Measurements from ENCODE around the gene MIPEP.

Gene MIPEP

DNA sequence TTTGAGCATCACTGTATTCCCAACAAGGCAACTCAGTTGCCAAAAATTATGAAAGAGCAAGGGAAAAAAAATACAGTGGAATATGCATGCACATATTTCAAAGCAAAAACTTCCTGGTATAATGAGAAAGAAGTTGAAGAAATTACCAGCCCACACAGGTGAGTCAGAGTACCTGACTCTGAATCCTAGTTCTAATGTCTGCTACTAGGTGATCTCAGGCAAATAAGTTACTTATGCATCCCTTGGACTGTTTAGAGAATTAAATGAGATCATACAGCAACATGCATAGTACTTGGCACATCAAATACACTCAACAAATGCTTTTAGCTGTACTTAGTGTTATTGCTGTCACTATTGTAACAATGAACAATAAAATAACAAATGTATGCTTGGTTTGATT, 144.9 kb downstream of the MIPEP start:
- no peak for DNase-seq

DNA sequence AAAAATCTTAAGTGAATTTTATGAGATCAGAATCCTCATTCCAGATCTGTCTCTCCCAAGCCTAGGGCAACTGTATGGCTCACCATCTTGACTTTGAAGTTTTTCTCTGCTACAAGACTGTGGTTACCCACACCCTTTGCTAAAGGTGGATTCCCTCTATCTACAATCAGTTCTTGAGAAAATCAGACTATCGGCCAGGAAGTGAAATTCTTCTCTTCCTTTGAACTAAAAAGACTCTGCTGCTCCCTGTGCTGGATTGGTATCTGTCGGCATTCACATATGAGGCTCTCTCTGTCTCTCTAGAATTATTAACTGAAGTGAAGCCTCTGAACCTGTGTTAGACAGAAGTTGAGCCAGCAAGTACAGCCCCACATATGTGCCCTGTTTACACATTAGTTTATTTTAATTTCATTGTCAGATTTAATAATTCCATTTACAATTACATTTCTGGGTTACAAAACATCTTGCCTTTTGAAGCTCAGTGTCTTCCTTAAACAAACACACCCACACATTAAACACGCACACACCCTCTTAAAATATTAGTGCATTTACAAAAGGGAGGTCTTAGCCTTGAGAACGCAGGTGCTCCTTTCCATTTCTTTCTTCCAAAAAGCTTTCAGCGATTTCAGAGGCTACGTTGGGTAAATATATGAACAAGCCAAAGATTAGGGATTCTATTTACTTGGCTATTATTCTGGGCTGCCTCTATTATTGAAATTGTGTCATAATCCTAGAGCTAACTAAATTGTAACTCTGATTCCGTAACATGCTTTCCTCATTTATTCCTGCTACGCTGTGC, 145.7 kb downstream of the MIPEP start:
- peak in 2 of 5 donors; percentile 1 to 43 for DNase-seq

GRCh38 chr13:23741879-23742510, 147.2 kb downstream of the MIPEP start:
- DNase-seq, result no peak

- no peak for DNase-seq
These were observed 149.2 kb downstream of the MIPEP start for GRCh38 chr13:23740002-23740401.

- no peak for DNase-seq
These were observed 149.6 kb downstream of the MIPEP start for GRCh38 chr13:23739596-23739995.

DNA sequence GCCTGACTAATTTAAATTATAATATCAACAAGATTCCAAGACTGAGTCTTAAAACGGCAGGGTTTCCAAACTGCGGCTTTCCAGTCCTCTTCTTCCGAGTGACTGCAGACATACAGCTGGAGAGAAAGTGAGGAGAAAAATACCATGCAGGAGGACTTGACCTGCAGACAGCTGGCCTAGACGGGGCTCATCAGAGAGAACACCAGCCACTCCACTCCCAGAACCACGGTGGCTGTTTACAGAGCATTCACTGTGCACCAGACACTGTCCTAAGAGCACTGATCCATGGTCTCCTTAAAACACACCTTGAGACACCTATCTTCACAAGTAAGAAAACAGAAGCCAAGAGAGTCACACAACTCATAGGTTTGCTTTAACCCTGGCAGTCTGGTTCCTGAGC, 152.7 kb downstream of the MIPEP start:
- no peak for DNase-seq

GRCh38 chr13:23735329-23735728, 153.9 kb downstream of the MIPEP start:
- DNase-seq, result no peak

GRCh38 chr13:23731709-23732108, 157.5 kb downstream of the MIPEP start:
- no peak for DNase-seq

DNA sequence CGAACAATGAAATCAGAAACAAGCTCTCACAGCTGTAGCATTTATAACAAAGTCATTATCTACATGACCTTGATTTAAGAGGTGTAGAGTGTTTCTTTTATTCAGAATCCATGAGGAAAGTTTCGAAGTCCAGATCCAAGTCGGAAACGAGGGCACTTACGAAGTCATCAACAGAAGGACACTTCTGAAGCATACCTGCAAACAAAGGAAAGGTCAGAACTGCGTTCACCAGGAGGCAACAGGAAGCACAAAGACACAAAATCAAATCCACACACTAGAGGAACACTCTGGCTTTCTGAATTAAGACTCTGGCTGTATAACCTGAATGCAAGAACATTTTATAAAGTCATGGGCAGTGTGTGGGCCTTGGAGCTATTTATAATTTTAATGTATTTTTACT, 158.9 kb downstream of the MIPEP start:
- DNase-seq, result no peak

GRCh38 chr13:23729531-23729930, 159.7 kb downstream of the MIPEP start:
- DNase-seq, result no peak

- DNase-seq, result no peak
These were observed 160.4 kb downstream of the MIPEP start for GRCh38 chr13:23728807-23729206.

DNA sequence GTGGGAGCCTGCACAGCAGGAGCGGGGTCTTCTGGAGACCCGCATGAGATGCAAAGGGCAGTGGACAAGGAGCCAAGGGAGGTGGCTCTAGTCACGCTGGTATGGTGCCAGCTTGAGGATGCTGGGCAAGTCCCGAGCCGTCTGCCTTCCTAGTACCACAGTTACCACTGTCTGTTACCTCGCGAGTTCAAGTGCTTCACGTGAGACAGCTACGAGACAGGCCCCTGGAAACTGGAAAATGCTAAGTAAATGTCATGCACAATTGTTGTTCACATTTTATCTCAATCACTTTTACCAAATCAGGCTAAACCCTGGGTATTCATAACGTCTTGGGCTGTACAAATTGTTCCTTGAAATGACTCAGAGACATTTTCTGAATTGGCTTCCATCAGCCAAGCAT, 163.3 kb downstream of the MIPEP start:
- no peak for DNase-seq

- DNase-seq, result no peak
These were observed 164.8 kb downstream of the MIPEP start for GRCh38 chr13:23724196-23724970.

DNA sequence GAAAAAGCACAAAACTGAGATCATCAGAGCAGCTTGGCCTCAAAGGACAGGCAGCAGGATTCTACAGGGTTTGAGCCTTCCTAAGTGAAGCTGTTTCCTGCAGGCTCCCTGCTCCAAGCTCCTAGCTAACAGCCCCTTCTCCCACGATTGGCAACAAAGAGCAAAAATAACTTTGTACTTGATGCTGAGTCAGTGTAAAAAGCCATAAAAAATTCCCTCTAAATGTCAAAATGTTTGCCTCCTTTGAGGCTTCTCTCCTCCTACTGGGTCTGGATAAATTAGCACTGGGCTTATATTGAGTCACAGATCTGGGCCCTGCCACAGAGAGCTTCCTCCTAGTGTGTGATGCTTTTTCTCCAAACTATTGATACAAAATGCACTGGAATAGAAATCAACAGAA, 165.7 kb downstream of the MIPEP start:
- DNase-seq, result no peak

- no peak for DNase-seq
These were observed 166.3 kb downstream of the MIPEP start for GRCh38 chr13:23722726-23723453.

DNA sequence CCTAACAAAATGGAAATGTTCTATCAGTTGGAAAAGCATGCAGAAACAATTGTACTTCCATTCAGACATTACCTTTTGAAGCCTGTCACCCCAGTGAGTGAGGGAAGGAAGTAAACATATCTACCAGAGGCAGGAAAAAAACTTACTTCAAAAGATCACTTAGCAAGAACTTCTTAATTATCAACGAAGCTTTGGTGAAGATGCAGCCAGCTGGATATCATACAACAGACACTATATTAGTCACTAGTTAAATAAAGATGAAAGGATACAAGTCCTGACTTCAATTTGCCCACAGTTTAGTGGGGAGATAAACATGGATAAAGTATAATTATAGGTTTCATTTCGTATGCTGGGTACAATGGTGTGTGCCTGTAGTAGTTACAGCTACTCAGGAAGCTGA, 170.2 kb downstream of the MIPEP start:
- no peak for DNase-seq

- no peak for DNase-seq
These were observed 172.8 kb downstream of the MIPEP start for GRCh38 chr13:23716401-23716800.

DNA sequence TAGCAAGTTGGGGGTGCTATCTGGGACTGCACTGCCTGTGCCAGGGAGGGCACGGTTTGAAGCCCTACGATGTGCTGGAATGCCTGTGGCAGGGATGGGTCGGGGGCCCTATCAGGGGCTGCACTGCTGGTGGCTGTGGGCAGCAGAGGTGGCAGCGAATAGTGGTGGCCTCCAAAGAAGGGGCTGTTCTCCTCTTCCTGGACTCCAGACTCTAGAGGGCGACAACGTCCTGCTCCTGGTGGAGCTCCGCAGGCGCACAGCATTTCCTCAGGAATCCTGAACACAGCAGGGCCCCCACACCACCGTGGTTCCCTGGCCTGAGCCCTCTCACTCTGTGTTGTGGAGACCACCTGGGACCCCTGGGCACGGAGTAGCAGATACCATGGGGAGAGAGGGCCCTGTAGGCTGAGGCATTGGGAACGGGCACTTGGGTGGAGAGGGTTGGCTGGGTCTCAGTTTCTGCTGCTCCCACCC, 173.4 kb downstream of the MIPEP start:
- DNase-seq, result no peak

GRCh38 chr13:23715092-23715761, 174.0 kb downstream of the MIPEP start:
- DNase-seq, result no peak

DNA sequence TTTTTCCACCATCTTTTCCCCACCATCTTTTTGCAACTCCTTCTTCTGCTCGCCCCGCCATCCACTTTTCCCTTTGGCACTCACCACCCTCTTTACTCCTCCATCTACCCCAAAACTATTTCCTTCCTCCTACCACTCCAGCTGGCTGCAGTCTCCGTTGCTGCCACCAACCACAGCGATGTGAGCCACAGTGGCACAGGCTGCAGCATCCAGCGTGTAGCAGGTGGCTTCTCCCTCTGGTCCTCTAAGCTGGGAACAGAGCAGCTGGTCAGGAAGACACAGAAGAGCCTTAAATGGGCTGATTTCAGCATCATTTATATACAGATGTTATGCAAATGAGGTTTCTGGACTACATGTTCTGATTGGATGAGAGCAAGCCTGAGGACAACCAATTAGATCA, 174.5 kb downstream of the MIPEP start:
- DNase-seq, result no peak

DNA sequence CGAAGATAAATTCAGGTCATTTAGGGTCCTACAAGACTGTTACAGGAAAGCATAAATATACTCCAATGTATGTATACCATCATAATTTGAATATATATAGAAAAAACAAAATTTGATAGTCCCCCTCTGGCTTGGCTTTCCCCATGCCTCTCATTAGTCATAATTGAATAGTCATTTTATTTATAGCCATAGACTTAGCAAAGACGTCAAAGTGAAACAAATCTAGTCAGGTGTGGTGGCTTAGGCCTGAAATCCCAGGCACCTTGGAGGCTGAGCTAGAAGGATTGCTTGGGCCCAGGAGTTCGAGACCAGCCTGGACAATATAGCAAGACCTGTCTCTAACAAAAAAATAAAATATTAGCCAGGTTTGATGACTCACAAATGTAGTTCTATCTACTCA, 177.8 kb downstream of the MIPEP start:
- no peak for DNase-seq

DNA sequence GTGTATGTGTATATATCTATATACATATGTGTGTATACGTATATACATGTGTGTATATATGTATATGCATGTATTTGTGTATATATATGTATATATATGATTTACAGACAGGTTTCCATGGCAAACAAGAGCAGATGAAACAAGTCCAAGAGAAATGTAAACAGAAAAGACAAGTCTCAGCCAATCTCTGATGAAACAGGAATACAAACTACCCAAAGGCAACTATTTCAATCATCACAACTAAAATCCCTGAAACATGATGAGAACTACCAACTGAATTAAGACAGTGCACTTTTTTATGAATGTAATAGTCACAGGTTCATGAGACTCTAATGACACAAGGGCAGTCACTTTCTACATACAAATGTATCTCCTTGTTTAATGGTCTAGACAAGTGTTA, 178.8 kb downstream of the MIPEP start:
- no peak for DNase-seq

Data from T-helper 1 cell (primary cell).